ENCODE results near the gene LRP1. TPM values are rescaled to one million over a fixed set of nuclear protein-coding genes. Genes with fewer than 3 reads are reported as not detected.

Gene LRP1
- total RNA-seq, 2 experiments from 2014 or later = 1.1 to 4.4 TPM

DNA sequence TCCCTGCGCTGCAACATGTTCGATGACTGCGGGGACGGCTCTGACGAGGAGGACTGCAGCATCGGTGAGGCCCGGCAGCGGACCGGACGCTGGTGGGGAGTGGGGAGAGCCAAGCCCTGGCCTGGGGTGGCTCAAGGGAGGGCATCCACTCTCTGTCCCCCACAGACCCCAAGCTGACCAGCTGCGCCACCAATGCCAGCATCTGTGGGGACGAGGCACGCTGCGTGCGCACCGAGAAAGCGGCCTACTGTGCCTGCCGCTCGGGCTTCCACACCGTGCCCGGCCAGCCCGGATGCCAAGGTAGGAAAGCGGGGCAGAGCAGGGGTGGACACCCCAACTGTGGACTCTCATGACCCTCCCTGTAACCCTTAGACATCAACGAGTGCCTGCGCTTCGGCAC lies 76.9 kb downstream of the LRP1 start:
- no peaks in the 10 kb centered on the region for H3K9me2 ChIP-seq (ENCODE audit: insufficient read depth, low read length)
- no peak overlapping the region for H3K27ac ChIP-seq (ENCODE audit: low read depth, low read length, poor library complexity, severe bottlenecking)
- BruUV-seq (replicated peaks) = no TSS peak
- H3K4me2 ChIP-seq (ENCODE audit: low read length) = no peak overlapping the region
- H3K4me1 ChIP-seq (ENCODE audit: insufficient read depth, low read length, poor library complexity, severe bottlenecking) = no peaks in the 10 kb centered on the region
- no peaks in the 10 kb centered on the region for H4K20me1 ChIP-seq (ENCODE audit: insufficient read depth, low read length)
- DNase-seq (ENCODE audit: low spot score) = no peak
- H2AFZ ChIP-seq (ENCODE audit: low read length) = no peak overlapping the region
- no peaks in the 10 kb centered on the region for H3K79me2 ChIP-seq (ENCODE audit: insufficient read depth, low read depth, low read length)
- no peak for TF ChIP-seq EZH2phosphoT487 (IDR thresholded peaks at IDR 0.05; ENCODE audit: borderline replicate concordance, low read depth, low read length)
- CTCF ChIA-PET (ENCODE audit: unreplicated experiment) = no interaction called here
- H3K9me3 ChIP-seq (ENCODE audit: low read length) = no peaks in the 10 kb centered on the region
- intact Hi-C loops (cut with micrococcal nuclease; ENCODE audit: unreplicated experiment) = no loop called here
- H3K4me3 ChIP-seq (ENCODE audit: low read depth, low read length, poor library complexity, severe bottlenecking) = no peak overlapping the region
- no peaks in the 10 kb centered on the region for H3K36me3 ChIP-seq (ENCODE audit: insufficient read depth, low read length)
- POLR2A ChIA-PET = no interaction called here

GRCh38 chr12:57205931-57206330 lies 77.6 kb downstream of the LRP1 start:
- ChIA-PET POLR2A (interaction anchor here (0.6 kb wide), 1 partner anchor 55 kb away, joined by 3 read pairs; no protein-coding TSS in a partner anchor), CTCF (ENCODE audit: unreplicated experiment) (no interaction called here)
- H3K36me3 ChIP-seq (ENCODE audit: insufficient read depth, low read length) = no peaks in the 10 kb centered on the region
- no peak overlapping the region for H3K27ac ChIP-seq (ENCODE audit: low read depth, low read length, poor library complexity, severe bottlenecking)
- H3K9me3 ChIP-seq (ENCODE audit: low read length) = no peaks in the 10 kb centered on the region
- BruUV-seq (replicated peaks) = no TSS peak
- no peak for DNase-seq (ENCODE audit: low spot score)
- no peaks in the 10 kb centered on the region for H3K9me2 ChIP-seq (ENCODE audit: insufficient read depth, low read length)
- intact Hi-C loops (cut with micrococcal nuclease; ENCODE audit: unreplicated experiment) = no loop called here
- H3K4me1 ChIP-seq (ENCODE audit: insufficient read depth, low read length, poor library complexity, severe bottlenecking) = peaks cover 5% of the 10 kb centered on the region
- TF ChIP-seq EZH2phosphoT487 (IDR thresholded peaks at IDR 0.05; ENCODE audit: borderline replicate concordance, low read depth, low read length) = no peak
- TF ChIP-seq, protein P1, sequence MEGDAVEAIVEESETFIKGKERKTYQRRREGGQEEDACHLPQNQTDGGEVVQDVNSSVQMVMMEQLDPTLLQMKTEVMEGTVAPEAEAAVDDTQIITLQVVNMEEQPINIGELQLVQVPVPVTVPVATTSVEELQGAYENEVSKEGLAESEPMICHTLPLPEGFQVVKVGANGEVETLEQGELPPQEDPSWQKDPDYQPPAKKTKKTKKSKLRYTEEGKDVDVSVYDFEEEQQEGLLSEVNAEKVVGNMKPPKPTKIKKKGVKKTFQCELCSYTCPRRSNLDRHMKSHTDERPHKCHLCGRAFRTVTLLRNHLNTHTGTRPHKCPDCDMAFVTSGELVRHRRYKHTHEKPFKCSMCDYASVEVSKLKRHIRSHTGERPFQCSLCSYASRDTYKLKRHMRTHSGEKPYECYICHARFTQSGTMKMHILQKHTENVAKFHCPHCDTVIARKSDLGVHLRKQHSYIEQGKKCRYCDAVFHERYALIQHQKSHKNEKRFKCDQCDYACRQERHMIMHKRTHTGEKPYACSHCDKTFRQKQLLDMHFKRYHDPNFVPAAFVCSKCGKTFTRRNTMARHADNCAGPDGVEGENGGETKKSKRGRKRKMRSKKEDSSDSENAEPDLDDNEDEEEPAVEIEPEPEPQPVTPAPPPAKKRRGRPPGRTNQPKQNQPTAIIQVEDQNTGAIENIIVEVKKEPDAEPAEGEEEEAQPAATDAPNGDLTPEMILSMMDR (conservative IDR thresholded peaks at IDR 0.05; ENCODE audit: low read length) = no peak
- H2AFZ ChIP-seq (ENCODE audit: low read length) = no peak overlapping the region
- H3K79me2 ChIP-seq (ENCODE audit: insufficient read depth, low read depth, low read length) = no peaks in the 10 kb centered on the region
- no peak overlapping the region for H3K4me3 ChIP-seq (ENCODE audit: low read depth, low read length, poor library complexity, severe bottlenecking)
- no peaks in the 10 kb centered on the region for H4K20me1 ChIP-seq (ENCODE audit: insufficient read depth, low read length)
- no peak overlapping the region for H3K4me2 ChIP-seq (ENCODE audit: low read length)

DNA sequence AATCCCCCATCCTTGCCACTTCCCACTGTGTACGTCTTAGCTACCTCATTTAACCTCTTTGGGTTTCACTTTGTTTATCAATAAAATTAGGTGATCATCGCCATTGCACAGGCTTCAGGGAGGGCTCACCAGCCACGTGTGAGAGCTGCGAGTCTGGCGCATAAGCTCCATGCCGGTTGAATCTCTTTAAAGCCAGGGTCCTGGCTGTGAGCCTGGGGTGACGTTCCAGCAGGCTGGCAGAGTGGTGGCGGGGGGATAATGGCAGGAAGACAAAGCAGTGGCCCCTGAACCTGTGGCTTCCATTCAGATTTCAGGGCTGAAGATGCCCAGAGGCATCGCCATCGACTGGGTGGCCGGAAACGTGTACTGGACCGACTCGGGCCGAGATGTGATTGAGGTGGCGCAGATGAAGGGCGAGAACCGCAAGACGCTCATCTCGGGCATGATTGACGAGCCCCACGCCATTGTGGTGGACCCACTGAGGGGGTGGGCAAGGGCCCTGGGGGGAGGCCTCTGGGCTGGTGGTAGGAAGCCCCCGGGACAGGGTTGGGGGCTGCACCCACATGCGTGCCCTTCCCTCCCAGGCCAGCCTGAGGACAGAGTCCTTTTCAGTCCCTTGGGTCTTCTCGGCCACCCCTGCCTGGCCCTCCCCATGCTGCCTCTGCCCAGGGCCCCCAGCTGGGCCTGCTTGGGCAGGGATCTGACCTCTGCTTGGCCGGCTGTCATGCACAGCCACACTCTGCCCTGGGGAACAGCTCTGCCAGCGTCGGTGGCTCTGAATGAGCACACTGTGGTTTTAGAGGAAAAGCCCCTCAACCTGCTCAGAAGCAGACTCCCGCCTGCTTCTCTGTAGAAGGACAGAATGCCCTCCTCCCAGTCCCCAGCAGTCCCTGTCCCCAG lies 79.7 kb downstream of the LRP1 start:
- H2AFZ ChIP-seq (ENCODE audit: low read length) = no peak overlapping the region
- BruUV-seq (replicated peaks) = no TSS peak
- H3K4me1 ChIP-seq (ENCODE audit: insufficient read depth, low read length, poor library complexity, severe bottlenecking) = peaks cover 21% of the 10 kb centered on the region
- H3K4me3 ChIP-seq (ENCODE audit: low read depth, low read length, poor library complexity, severe bottlenecking) = no peak overlapping the region
- TF ChIP-seq, protein P1 (conservative IDR thresholded peaks at IDR 0.05; ENCODE audit: low read length) = no peak
- H3K4me2 ChIP-seq (ENCODE audit: low read length) = no peak overlapping the region
- no peaks in the 10 kb centered on the region for H3K9me3 ChIP-seq (ENCODE audit: low read length)
- H3K79me2 ChIP-seq (ENCODE audit: insufficient read depth, low read depth, low read length) = no peaks in the 10 kb centered on the region
- no peak for DNase-seq (ENCODE audit: low spot score)
- ChIA-PET CTCF (ENCODE audit: unreplicated experiment) (no interaction called here), POLR2A (no interaction called here)
- no peaks in the 10 kb centered on the region for H3K36me3 ChIP-seq (ENCODE audit: insufficient read depth, low read length)
- no peaks in the 10 kb centered on the region for H3K9me2 ChIP-seq (ENCODE audit: insufficient read depth, low read length)
- intact Hi-C loops (cut with micrococcal nuclease; ENCODE audit: unreplicated experiment) = no loop called here
- no peak overlapping the region for H3K27ac ChIP-seq (ENCODE audit: low read depth, low read length, poor library complexity, severe bottlenecking)
- no peaks in the 10 kb centered on the region for H4K20me1 ChIP-seq (ENCODE audit: insufficient read depth, low read length)
